Thyroid gland (tissue), 4 donors: ENCODE measurements around the gene PLA2G2E. TPM values are rescaled to one million over a fixed set of nuclear protein-coding genes. Genes with fewer than 3 reads are reported as not detected.

ENCODE experiments used
- DNase-seq, 2 donors: peaks; one replicate each; pipeline ENCODE4 v3.0.0-alpha.2; 2019
- H3K27ac ChIP-seq, 3 donors: fragments of 200-600 bp; sonication (generic); 1 replicate in 2 of 3; 2 replicates in 1 of 3; pipeline ENCODE4 v1.5.1; 2016 to 2019; ENCODE audit warnings: mild to moderate bottlenecking in 1 of 3, moderate library complexity in 1 of 3
- H3K27me3 ChIP-seq: fragments of 200-600 bp; sonication (generic); one replicate; pipeline ENCODE4 v1.5.1; 2019
- H3K36me3 ChIP-seq, 2 donors: fragments of 200-600 bp; sonication (generic); one replicate each; pipeline ENCODE4 v1.5.1; 2016 to 2019
- H3K4me1 ChIP-seq, 2 donors: fragments of 200-600 bp; sonication (generic); one replicate each; pipeline ENCODE4 v1.5.1; 2017 to 2019
- H3K4me3 ChIP-seq, 3 donors: fragments of 200-600 bp; sonication (generic); replicated peaks in 1 of 3; 1 replicate in 2 of 3; 2 replicates in 1 of 3; pipeline ENCODE4 v1.5.1; 2016; ENCODE audit warnings: mild to moderate bottlenecking in 1 of 3
- H3K9me3 ChIP-seq: fragments of 200-600 bp; sonication (generic); one replicate; pipeline ENCODE4 v1.5.1; 2017
- POLR2A ChIP-seq, 2 donors: fragments of 450-650 bp; IDR thresholded peaks; one replicate each; pipeline ENCODE4 v1.6.1; 2017; ENCODE audit warnings: antibody characterized with exemption in 2 of 2, mild to moderate bottlenecking in 2 of 2, moderate library complexity in 1 of 2
- WGBS, 2 donors: methylation state at CpG; one replicate each; pipeline ENCODE4 v1.1.5; 2017; 5-methylcytosine and 5-hydroxymethylcytosine counted together
- intact Hi-C: fragments of 100-400 bp; cut with DNase I; formaldehyde crosslinking; loops from one replicate; pipeline ENCODE4 v1.15.1; 2023
- total RNA-seq, 4 donors: library from RNA; depleted of rRNA; stranded (reverse); fragments of >200 nt; gene quantifications; one replicate each; pipeline ENCODE4 v1.2.3, GENCODE V29; 2016
- TF ChIP-seq, protein P1 (sequence below), 6 experiments: fragments of 200-600 bp in 3 of 6; fragments of 450-650 bp in 3 of 6; sonication (generic) in 3 of 6; IDR thresholded peaks; one replicate each; pipeline ENCODE4 v1.5.1; 2016 to 2019; ENCODE audit warnings: antibody characterized with exemption in 6 of 6, mild to moderate bottlenecking in 2 of 6, inconsistent platforms in 1 of 6, moderate library complexity in 1 of 6

PLA2G2E gene
- total RNA-seq, 4 donors from 2014 or later: not detected

DNA sequence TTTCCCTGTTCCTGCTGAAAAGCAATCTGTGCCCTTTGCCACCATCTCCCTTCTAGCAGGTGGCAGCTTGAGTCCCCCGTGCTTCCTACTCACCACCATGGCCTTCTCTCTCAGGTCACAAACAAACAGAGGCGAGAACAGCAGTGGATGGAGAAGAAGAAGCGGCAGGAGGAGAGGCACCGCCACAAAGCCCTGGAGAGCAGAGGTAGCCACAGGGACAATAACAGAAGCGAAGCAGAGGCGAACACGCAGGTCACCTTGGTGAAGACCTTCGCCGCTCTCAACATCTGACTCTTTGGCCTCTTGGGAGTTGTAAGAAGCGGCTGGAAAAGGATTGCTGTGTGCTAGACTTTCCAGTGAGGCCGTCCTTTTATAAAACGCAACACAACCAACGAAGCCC, 16.0 kb downstream of the PLA2G2E start:
- Histone ChIP-seq H3K36me3 (peaks cover 44 to 66% of the 10 kb centered on the region in 2 donors), H3K27me3 (no peaks in the 10 kb centered on the region), H3K4me1 (no peaks in the 10 kb centered on the region), H3K9me3 (no peaks in the 10 kb centered on the region), H3K4me3 (no peak overlapping the region), H3K27ac (no peak overlapping the region)
- intact Hi-C loops: no loop called here
- 92 to 97% methylated on average over 13 of the region's 13 CpGs for WGBS, 2 donors
- TF ChIP-seq, protein P1, sequence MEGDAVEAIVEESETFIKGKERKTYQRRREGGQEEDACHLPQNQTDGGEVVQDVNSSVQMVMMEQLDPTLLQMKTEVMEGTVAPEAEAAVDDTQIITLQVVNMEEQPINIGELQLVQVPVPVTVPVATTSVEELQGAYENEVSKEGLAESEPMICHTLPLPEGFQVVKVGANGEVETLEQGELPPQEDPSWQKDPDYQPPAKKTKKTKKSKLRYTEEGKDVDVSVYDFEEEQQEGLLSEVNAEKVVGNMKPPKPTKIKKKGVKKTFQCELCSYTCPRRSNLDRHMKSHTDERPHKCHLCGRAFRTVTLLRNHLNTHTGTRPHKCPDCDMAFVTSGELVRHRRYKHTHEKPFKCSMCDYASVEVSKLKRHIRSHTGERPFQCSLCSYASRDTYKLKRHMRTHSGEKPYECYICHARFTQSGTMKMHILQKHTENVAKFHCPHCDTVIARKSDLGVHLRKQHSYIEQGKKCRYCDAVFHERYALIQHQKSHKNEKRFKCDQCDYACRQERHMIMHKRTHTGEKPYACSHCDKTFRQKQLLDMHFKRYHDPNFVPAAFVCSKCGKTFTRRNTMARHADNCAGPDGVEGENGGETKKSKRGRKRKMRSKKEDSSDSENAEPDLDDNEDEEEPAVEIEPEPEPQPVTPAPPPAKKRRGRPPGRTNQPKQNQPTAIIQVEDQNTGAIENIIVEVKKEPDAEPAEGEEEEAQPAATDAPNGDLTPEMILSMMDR (IDR thresholded peaks at IDR 0.05): no peak
- TF ChIP-seq POLR2A (IDR thresholded peaks at IDR 0.05): no peak
- no peak for DNase-seq

DNA sequence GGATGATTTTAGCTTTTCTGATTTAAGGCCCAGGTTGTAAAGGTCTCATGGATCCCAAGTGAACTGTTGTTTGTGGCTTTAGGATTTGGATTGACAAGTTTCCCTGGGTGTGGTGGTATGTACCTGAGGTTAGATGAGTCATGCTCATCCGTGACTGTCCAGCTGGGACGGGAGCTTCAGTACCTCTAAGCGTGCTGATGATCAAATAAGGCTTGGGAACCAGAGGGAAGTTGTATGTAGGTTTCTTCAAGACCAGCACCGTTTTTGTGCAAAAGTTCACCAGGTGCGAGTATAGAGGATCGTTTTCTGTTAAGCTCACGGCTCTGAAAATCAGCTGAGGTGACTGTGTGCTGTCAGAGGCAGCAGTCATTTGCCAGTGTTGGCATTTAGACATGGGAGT, 19.8 kb downstream of the PLA2G2E start:
- H3K36me3 ChIP-seq: peaks cover 47 to 50% of the 10 kb centered on the region in 2 donors
- no peaks in the 10 kb centered on the region for H3K4me1 ChIP-seq

GRCh38 chr1:19901653-19902052, 21.8 kb downstream of the PLA2G2E start:
- Histone ChIP-seq H3K27ac (no peak overlapping the region), H3K36me3 (peaks cover 38 to 44% of the 10 kb centered on the region in 2 donors), H3K27me3 (no peaks in the 10 kb centered on the region), H3K9me3 (no peaks in the 10 kb centered on the region), H3K4me1 (no peaks in the 10 kb centered on the region), H3K4me3 (no peak overlapping the region)
- 97 to 100% methylated on average over 1 of the region's 1 CpG for WGBS, 2 donors
- intact Hi-C loops: no loop called here
- TF ChIP-seq, protein P1 (IDR thresholded peaks at IDR 0.05): no peak
- no peak for DNase-seq

More for the DNA sequence above, 19.8 kb downstream of the PLA2G2E start:
- intact Hi-C loops: no loop called here
- H3K27me3 ChIP-seq: no peaks in the 10 kb centered on the region
- H3K9me3 ChIP-seq: no peaks in the 10 kb centered on the region
- no peak overlapping the region for H3K27ac ChIP-seq
- 93% methylated on average over 7 of the region's 7 CpGs for WGBS, 2 donors
- no peak overlapping the region for H3K4me3 ChIP-seq
- TF ChIP-seq POLR2A (IDR thresholded peaks at IDR 0.05): no peak
- TF ChIP-seq, protein P1 (IDR thresholded peaks at IDR 0.05): no peak
- DNase-seq: no peak

DNA sequence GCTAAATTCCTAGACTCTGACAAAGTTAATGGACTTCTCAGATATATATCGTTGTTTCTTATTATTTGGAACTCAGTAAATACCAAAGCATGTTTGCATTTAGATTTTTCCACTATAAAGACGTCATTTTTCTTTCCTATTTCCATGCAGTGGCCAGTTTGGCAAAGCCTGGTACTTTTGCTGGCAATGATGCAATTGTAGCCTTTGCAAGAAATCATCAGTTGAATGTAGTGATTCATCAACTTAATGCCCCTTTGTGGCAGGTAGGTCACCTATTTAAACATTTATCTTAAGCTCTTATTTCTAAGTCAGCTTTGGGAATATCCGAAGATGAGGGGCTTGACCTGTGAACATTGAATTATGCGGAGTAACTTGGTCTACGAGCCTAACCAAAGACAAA, 29.2 kb downstream of the PLA2G2E start:
- 92 to 96% methylated on average over 5 of the region's 5 CpGs for WGBS, 2 donors
- no peak for DNase-seq
- TF ChIP-seq, protein P1 (IDR thresholded peaks at IDR 0.05): no peak
- TF ChIP-seq POLR2A (IDR thresholded peaks at IDR 0.05): no peak
- no peaks in the 10 kb centered on the region for H3K27me3 ChIP-seq
- H3K4me1 ChIP-seq: peaks cover 0 to 8% of the 10 kb centered on the region in 2 donors
- H3K9me3 ChIP-seq: no peaks in the 10 kb centered on the region
- H3K27ac ChIP-seq: no peak overlapping the region
- intact Hi-C loops: no loop called here
- peaks cover 13 to 22% of the 10 kb centered on the region in 2 donors for H3K36me3 ChIP-seq
- no peak overlapping the region for H3K4me3 ChIP-seq

DNA sequence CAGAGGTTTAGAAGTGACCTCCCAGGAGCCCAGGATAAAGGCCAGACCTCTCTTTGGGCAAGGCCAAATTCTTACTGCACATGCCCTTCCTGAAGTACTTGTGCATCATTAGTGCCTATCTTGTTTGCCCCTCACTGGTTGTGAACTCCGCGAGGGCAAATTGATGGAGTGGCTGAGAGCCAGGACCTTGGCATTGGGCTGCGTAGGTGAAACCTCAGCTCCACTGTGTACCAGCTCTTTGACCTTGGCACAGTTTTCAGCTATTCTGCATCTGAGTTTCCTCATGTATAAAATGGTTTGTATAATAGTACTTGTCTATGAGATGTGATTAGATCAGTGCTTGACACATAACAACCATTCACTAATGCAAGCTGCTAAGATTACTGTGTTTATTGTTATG, 29.7 kb downstream of the PLA2G2E start:
- intact Hi-C loops: no loop called here
- TF ChIP-seq, protein P1 (IDR thresholded peaks at IDR 0.05): no peak
- TF ChIP-seq POLR2A (IDR thresholded peaks at IDR 0.05): no peak
- H3K27me3 ChIP-seq: no peaks in the 10 kb centered on the region
- no peak overlapping the region for H3K4me3 ChIP-seq
- H3K9me3 ChIP-seq: no peaks in the 10 kb centered on the region
- H3K36me3 ChIP-seq: peaks cover 7 to 16% of the 10 kb centered on the region in 2 donors
- no peak for DNase-seq
- 93 to 100% methylated on average over 3 of the region's 3 CpGs for WGBS, 2 donors
- H3K4me1 ChIP-seq: peaks cover 0 to 8% of the 10 kb centered on the region in 2 donors
- no peak overlapping the region for H3K27ac ChIP-seq
